PC-9 (cell line): ENCODE data around the gene GRID2. TPM values are rescaled to one million over a fixed set of nuclear protein-coding genes. Genes with fewer than 3 reads are reported as not detected.

Experiments used
- BruUV-seq: library from RNA; stranded (reverse); fragments of 400-500 nt; replicated peaks from 2 replicates; lab custom pipeline; 2021; lab: Mats Ljungman, UMichigan
- CTCF ChIA-PET: fragments of 300-600 bp; sonication (Branson Sonifier 250); formaldehyde crosslinking; loops from one replicate; lab custom pipeline; 2022; ENCODE audit warnings: antibody characterized with exemption; lab: Charles Lee
- POLR2A ChIA-PET: fragments of 300-600 bp; sonication (Branson Sonifier 250); formaldehyde crosslinking; loops from one replicate; lab custom pipeline; 2022; ENCODE audit warnings: antibody characterized with exemption; ENCODE audit not compliant: unreplicated experiment; lab: Charles Lee
- DNase-seq, 2 experiments: peaks; one replicate each; pipeline versions ENCODE4 v3.0.0 to v3.0.0-alpha.2; 2015 to 2022; ENCODE audit warnings: mixed read lengths in 1 of 2
- H2AFZ ChIP-seq: fragments of 200-600 bp; sonication (generic); 2 replicates; pipeline ENCODE4 v1.8.1; 2017; ENCODE audit warnings: antibody characterized with exemption
- H3F3A ChIP-seq: fragments of 200-600 bp; sonication (generic); 2 replicates; pipeline ENCODE4 v1.8.1; 2017; ENCODE audit warnings: antibody characterized with exemption, mild to moderate bottlenecking, low read depth; ENCODE audit not compliant: insufficient read depth
- H3K27ac ChIP-seq: fragments of 200-600 bp; sonication (generic); 2 replicates; pipeline ENCODE4 v1.6.1; 2016; ENCODE audit warnings: mixed run types
- H3K27me3 ChIP-seq: fragments of 200-600 bp; sonication (generic); 2 replicates; pipeline ENCODE4 v1.6.1; 2016; ENCODE audit warnings: low read depth, mixed run types; ENCODE audit not compliant: insufficient read depth
- H3K36me3 ChIP-seq: fragments of 200-600 bp; sonication (generic); 2 replicates; pipeline ENCODE4 v1.6.1; 2016; ENCODE audit warnings: low read depth, mixed run types
- H3K4me1 ChIP-seq: fragments of 200-600 bp; sonication (generic); replicated peaks from 2 replicates; pipeline ENCODE4 v1.6.1; 2016; ENCODE audit warnings: mixed run types; ENCODE audit not compliant: insufficient read depth
- H3K4me2 ChIP-seq: fragments of 200-600 bp; sonication (generic); 2 replicates; pipeline ENCODE4 v1.6.1; 2017; ENCODE audit warnings: mixed run types
- H3K4me3 ChIP-seq: fragments of 200-600 bp; sonication (generic); 2 replicates; pipeline ENCODE4 v1.6.1; 2016; ENCODE audit warnings: mixed run types
- H3K79me2 ChIP-seq: fragments of 200-600 bp; sonication (generic); 2 replicates; pipeline ENCODE4 v1.6.1; 2017; ENCODE audit warnings: low read depth, mixed run types
- H3K9me2 ChIP-seq: fragments of 200-600 bp; sonication (generic); 2 replicates; pipeline ENCODE4 v1.8.1; 2017; ENCODE audit warnings: mild to moderate bottlenecking; ENCODE audit not compliant: insufficient read depth
- H3K9me3 ChIP-seq: fragments of 200-600 bp; sonication (generic); 2 replicates; pipeline ENCODE4 v1.8.1; 2016; ENCODE audit warnings: low read depth; ENCODE audit not compliant: insufficient read depth
- H4K20me1 ChIP-seq: fragments of 200-600 bp; sonication (generic); 2 replicates; pipeline ENCODE4 v1.8.1; 2017; ENCODE audit not compliant: insufficient read depth
- CTCF ChIP-seq: fragments of 200-600 bp; sonication (generic); conservative IDR thresholded peaks from 2 replicates; pipeline ENCODE4 v1.6.1; 2017; ENCODE audit warnings: mixed run types, antibody characterized with exemption, mild to moderate bottlenecking, moderate library complexity
- EZH2 ChIP-seq: fragments of 200-600 bp; sonication (generic); IDR thresholded peaks from 2 replicates; pipeline ENCODE4 v1.8.0; 2017; ENCODE audit warnings: antibody characterized with exemption, low read depth
- intact Hi-C: fragments of 100-400 bp; cut with micrococcal nuclease; formaldehyde crosslinking; loops from one replicate; pipeline ENCODE4 v1.10.0; 2022; ENCODE audit not compliant: unreplicated experiment
- total RNA-seq: library from RNA; stranded (reverse); gene quantifications from 2 replicates; pipeline ENCODE4 v1.2.3, GENCODE V29; 2021

The GRID2 gene
- total RNA-seq, 1 experiment from 2014 or later, result not detected

- CTCF ChIA-PET, result no interaction called here
- POLR2A ChIA-PET, result no interaction called here
- Histone ChIP-seq H2AFZ (no peak overlapping the region), H3K4me1 (no peaks in the 10 kb centered on the region), H3K27me3 (no peaks in the 10 kb centered on the region), H4K20me1 (no peaks in the 10 kb centered on the region), H3K36me3 (no peaks in the 10 kb centered on the region), H3K79me2 (no peaks in the 10 kb centered on the region), H3K27ac (no peak overlapping the region), H3K4me2 (no peak overlapping the region), H3K9me2 (no peaks in the 10 kb centered on the region), H3F3A (no peaks in the 10 kb centered on the region), H3K4me3 (no peak overlapping the region), H3K9me3 (no peaks in the 10 kb centered on the region)
- TF ChIP-seq CTCF (no peak), EZH2 (no peak)
- BruUV-seq, result no TSS peak
- intact Hi-C loops, result no loop called here
- no peak for DNase-seq
These were observed 1015.3 kb downstream of the GRID2 start for GRCh38 chr4:93319041-93319440.

- TF ChIP-seq EZH2, result no peak
- TF ChIP-seq CTCF, result no peak
- POLR2A ChIA-PET, result no interaction called here
- no peak overlapping the region for H3K27ac ChIP-seq
- H3K4me3 ChIP-seq, result no peak overlapping the region
- H4K20me1 ChIP-seq, result no peaks in the 10 kb centered on the region
- no peak overlapping the region for H2AFZ ChIP-seq
- no peak overlapping the region for H3K4me2 ChIP-seq
- H3K36me3 ChIP-seq, result no peaks in the 10 kb centered on the region
- no peaks in the 10 kb centered on the region for H3K4me1 ChIP-seq
- DNase-seq, result no peak
- intact Hi-C loops, result no loop called here
- no peaks in the 10 kb centered on the region for H3K9me3 ChIP-seq
- H3K9me2 ChIP-seq, result no peaks in the 10 kb centered on the region
- H3K79me2 ChIP-seq, result no peaks in the 10 kb centered on the region
- no TSS peak for BruUV-seq
- CTCF ChIA-PET, result no interaction called here
- no peaks in the 10 kb centered on the region for H3K27me3 ChIP-seq
- no peaks in the 10 kb centered on the region for H3F3A ChIP-seq
These were observed 1016.6 kb downstream of the GRID2 start for GRCh38 chr4:93320356-93320755.

GRCh38 chr4:93327346-93327745 lies 1023.6 kb downstream of the GRID2 start:
- no TSS peak for BruUV-seq

More at GRCh38 chr4:93327346-93327745, 1023.6 kb downstream of the GRID2 start:
- ChIA-PET POLR2A (no interaction called here), CTCF (no interaction called here)
- Histone ChIP-seq H3K9me3 (no peaks in the 10 kb centered on the region), H3K9me2 (no peaks in the 10 kb centered on the region), H2AFZ (no peak overlapping the region), H3K4me1 (no peaks in the 10 kb centered on the region), H3K4me2 (no peak overlapping the region), H3F3A (no peaks in the 10 kb centered on the region), H3K4me3 (no peak overlapping the region), H3K27ac (no peak overlapping the region), H4K20me1 (no peaks in the 10 kb centered on the region), H3K27me3 (no peaks in the 10 kb centered on the region), H3K79me2 (no peaks in the 10 kb centered on the region), H3K36me3 (no peaks in the 10 kb centered on the region)
- TF ChIP-seq CTCF (no peak), EZH2 (no peak)
- intact Hi-C loops, result no loop called here
- DNase-seq, result no peak
